Rectal smooth muscle tissue (tissue), 1 donor: ENCODE measurements around the gene CSNK1G1.

Experiments used
- H3K27ac ChIP-seq: one replicate; pipeline ENCODE4 v1.7.0; 2013; ENCODE audit warnings: low read depth, low read length, inconsistent platforms
- H3K27me3 ChIP-seq: one replicate; pipeline ENCODE4 v1.7.0; 2013; ENCODE audit warnings: low read length; ENCODE audit not compliant: control insufficient read depth, insufficient read depth
- H3K36me3 ChIP-seq: one replicate; pipeline ENCODE4 v1.7.0; 2013; ENCODE audit warnings: low read length; ENCODE audit not compliant: control insufficient read depth, insufficient read depth
- H3K4me1 ChIP-seq: one replicate; pipeline ENCODE4 v1.7.0; 2013; ENCODE audit warnings: low read length; ENCODE audit not compliant: control insufficient read depth, insufficient read depth
- H3K4me3 ChIP-seq: one replicate; pipeline ENCODE4 v1.7.0; 2013; ENCODE audit warnings: low read length
- H3K9ac ChIP-seq: one replicate; pipeline ENCODE4 v1.7.0; 2013; ENCODE audit warnings: low read length

The CSNK1G1 gene

DNA sequence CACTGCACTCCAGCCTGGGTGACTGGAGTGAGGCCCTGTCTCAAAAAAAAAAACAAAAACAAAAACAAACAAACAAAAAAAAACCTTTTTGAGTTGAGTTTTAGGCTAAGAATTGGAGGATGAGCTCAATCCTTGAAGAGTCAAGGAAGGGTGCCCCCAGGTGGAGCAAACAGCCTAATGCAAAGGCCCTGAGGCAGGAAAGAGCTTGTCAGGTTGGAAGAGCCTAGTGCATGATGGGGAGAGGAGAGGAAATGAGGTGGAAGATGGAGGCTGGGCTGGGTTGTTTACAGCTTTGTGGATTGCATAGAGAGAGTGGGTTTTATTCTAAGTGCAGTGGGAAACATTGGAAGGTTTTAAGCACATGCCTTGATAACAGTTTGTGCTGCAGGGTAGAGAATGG is 206.5 kb downstream of the CSNK1G1 start:
- Histone ChIP-seq H3K27me3 (peaks cover 8% of the 10 kb centered on the region), H3K27ac (no peak overlapping the region), H3K4me1 (peaks cover 4% of the 10 kb centered on the region), H3K9ac (no peak overlapping the region), H3K36me3 (no peaks in the 10 kb centered on the region), H3K4me3 (no peak overlapping the region)

DNA sequence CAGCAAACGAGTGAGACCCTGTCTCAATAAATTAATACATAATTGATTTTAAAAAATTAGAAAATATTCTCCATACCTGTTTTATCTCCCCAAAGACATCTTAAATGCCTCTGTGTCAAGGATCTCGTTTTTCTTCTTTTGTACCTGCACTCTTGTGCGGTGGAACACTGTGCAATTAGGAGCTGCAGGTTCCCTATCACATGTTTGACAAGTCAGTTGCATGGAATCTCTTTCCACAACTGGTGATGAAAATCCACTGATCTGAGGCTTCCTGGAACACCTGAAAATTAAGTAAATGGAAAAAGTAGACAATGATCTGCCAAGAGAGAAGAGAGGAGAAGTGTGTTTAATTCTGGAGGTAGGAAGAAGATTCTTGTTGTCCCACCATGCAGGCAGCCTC is 207.4 kb downstream of the CSNK1G1 start:
- Histone ChIP-seq H3K9ac (no peak overlapping the region), H3K27me3 (peaks cover 8% of the 10 kb centered on the region), H3K27ac (no peak overlapping the region), H3K4me3 (no peak overlapping the region), H3K36me3 (peaks cover 2% of the 10 kb centered on the region), H3K4me1 (peaks cover 2% of the 10 kb centered on the region)

DNA sequence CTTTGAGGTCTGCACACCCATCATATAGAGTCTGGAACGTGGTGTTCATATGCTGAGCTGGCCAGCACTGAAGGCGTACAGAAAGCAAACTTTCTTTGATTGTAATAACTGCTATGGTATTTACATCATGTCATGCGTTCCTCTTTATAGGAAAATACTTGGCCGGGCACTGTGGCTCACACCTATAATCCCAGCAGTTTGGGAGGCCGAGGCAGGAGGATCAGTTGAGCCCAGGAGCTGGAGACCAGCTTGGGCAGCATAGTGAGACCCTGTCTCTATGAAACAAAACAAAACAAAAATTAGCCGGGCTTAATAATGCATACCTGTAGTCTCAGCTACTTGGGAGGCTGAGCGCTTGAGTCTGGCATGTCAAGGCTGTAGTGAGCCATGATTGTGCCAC is 207.8 kb downstream of the CSNK1G1 start:
- Histone ChIP-seq H3K36me3 (peaks cover 6% of the 10 kb centered on the region), H3K27me3 (peaks cover 7% of the 10 kb centered on the region), H3K4me3 (no peak overlapping the region), H3K4me1 (peaks cover 2% of the 10 kb centered on the region), H3K9ac (no peak overlapping the region), H3K27ac (no peak overlapping the region)

DNA sequence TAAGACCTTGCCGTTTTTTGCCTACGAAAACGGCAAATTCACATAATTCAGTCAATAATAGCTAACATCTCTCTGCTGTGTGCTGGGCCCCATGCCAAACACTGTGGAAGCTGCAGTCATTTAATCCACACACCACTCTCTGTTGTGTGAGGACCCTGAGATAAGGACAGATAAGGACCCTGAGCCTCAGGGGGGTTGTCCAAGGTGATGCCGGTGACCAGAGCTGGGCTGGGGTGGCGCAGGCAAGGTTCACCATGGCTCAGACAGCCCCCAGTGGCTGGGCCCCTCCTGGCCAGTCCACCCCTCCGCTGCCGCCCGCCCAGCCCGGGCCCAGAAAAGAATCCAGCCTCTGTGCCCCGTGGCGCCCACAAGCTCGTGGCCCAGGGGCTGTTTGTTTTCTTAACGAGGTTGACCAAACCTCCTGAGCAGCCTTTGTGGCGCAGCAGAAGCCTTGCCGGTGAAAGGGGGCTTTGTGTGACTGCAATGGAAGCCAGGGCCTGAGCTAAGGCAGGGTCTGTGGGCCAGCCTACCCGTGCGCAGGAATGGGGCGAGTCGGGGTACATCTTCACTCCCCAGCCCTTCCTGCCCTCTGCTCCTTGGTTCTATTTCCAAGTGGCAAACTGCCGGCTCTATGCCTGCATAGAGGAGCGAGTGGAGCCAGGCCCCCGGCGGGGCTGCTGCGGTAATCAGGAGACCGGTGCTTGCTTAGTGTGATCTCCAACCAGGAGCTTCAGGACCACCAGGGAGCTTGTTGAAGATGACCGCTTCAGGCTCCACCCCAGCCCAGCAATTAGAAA is 208.9 kb downstream of the CSNK1G1 start:
- Histone ChIP-seq H3K4me1 (no peaks in the 10 kb centered on the region), H3K36me3 (peaks cover 6% of the 10 kb centered on the region), H3K9ac (no peak overlapping the region), H3K27me3 (no peaks in the 10 kb centered on the region), H3K27ac (no peak overlapping the region), H3K4me3 (no peak overlapping the region)

DNA sequence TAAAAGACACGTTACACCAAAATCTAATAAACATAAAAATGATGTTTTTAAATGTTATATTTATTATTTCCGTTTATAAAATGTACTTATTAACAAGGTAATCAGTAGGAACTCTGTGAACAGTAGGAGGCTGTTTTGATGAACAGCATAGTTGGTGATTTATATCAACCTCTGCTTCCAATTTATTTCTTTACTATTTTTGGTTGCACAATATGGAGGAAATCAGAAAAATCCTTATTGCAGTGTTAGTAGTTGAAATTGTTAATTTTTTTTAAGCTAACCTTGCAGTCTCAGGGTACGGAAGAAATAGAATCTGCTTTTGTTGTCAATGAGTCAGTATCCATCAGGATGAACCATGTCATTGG is 209.5 kb downstream of the CSNK1G1 start:
- H3K27ac ChIP-seq, result no peak overlapping the region
- no peak overlapping the region for H3K9ac ChIP-seq
- peaks cover 9% of the 10 kb centered on the region for H3K36me3 ChIP-seq
- H3K4me1 ChIP-seq, result no peaks in the 10 kb centered on the region
- no peak overlapping the region for H3K4me3 ChIP-seq
- H3K27me3 ChIP-seq, result no peaks in the 10 kb centered on the region

DNA sequence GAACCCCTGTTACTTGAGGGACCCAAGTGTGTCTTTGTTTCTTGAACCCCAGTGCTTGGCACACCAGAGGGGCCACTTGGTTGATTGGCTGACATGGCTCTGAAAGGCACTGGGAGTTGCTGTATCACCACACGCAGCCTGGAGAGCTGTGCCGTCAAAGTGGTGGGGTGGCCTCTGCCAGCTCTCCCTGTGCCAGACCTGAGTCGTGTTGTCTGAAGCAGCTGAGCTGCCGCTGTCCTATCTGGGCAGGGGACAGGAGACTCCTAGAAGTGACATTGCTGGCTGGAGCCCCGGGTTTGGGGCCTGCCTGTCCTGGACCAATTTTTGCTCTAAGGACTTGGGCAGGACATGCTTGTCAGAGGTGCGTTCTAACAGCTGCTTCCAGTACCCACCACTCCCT is 209.9 kb downstream of the CSNK1G1 start:
- Histone ChIP-seq H3K27ac (no peak overlapping the region), H3K4me3 (no peak overlapping the region), H3K9ac (no peak overlapping the region), H3K27me3 (no peaks in the 10 kb centered on the region), H3K4me1 (no peaks in the 10 kb centered on the region), H3K36me3 (peaks cover 9% of the 10 kb centered on the region)

DNA sequence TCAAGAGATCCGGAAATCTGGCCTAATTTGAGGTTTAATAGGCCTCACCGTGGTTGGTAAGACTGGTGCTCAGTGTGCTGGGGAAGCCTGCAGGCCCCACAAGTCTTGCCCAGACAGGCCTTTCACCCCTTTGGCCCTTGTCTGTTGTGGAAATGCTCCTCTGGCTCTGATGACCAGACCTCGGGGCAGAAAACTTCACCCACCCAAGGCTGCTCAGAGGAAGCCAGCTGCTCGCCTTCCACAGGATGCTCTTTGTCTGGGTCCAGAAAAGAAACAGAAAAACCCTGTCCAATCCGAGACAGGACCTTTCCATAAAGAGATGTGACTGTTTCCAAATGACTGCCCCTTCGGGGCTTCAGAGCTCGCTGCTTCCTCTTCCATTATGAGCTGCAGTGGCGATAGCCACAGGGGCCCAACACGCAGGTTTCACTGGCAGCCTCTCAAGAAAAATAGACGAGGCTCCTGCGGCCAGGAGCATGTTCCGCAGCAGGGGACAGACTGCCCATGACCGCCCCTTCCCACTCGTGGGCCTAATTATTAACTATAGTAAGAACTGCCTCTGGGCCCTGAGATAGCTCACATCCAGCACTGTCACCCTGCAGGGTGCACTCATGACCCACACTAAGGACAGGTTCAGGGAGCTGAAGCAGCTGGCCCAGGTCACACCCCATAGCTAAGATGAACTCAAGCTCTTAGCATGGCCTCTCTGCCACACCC is 211.2 kb downstream of the CSNK1G1 start:
- no peak overlapping the region for H3K4me3 ChIP-seq
- H3K9ac ChIP-seq, result no peak overlapping the region
- H3K27ac ChIP-seq, result no peak overlapping the region
- no peaks in the 10 kb centered on the region for H3K4me1 ChIP-seq
- H3K27me3 ChIP-seq, result no peaks in the 10 kb centered on the region
- H3K36me3 ChIP-seq, result peaks cover 9% of the 10 kb centered on the region

DNA sequence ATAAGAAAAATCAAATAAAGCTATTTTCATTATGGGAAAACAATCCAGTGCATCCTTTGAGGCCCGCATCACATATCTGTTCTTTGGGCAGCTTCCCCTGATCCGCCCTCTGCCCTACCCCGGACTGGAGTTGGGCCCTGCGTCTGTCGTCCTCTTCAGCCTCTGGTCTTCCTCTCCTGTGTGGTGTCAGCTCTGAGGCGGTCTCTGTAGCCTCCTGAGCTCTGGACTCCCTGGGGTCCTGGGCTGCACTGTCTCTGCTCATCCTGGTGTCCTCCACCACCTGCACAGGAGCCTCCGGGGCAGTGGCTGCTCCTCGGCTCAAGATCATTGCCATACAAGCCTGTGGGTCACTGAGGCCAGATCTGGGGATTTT is 211.8 kb downstream of the CSNK1G1 start:
- H3K4me1 ChIP-seq, result no peaks in the 10 kb centered on the region
- H3K9ac ChIP-seq, result no peak overlapping the region
- no peaks in the 10 kb centered on the region for H3K27me3 ChIP-seq
- H3K36me3 ChIP-seq, result peaks cover 9% of the 10 kb centered on the region
- no peak overlapping the region for H3K27ac ChIP-seq
- H3K4me3 ChIP-seq, result no peak overlapping the region

DNA sequence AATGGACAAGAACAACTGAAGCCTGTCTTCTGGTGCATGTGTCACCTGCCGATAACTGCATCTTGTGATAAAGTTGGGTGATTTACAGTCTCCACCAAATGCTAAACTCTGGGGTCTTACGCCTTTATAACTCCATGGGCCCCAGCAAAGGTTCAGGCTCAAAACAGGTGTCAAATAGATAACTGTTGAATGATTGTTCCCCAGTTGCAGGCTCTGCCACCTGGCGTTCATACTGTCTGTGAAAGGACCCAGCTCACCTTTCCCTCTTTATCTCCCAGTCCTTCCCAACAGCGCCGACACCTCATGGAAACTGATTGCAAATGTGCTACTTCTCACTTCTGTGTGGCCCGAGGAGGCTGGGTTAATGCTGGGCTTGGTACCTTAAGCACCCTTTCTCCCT is 212.7 kb downstream of the CSNK1G1 start:
- Histone ChIP-seq H3K9ac (no peak overlapping the region), H3K27me3 (no peaks in the 10 kb centered on the region), H3K27ac (no peak overlapping the region), H3K4me1 (no peaks in the 10 kb centered on the region), H3K4me3 (no peak overlapping the region), H3K36me3 (peaks cover 14% of the 10 kb centered on the region)

DNA sequence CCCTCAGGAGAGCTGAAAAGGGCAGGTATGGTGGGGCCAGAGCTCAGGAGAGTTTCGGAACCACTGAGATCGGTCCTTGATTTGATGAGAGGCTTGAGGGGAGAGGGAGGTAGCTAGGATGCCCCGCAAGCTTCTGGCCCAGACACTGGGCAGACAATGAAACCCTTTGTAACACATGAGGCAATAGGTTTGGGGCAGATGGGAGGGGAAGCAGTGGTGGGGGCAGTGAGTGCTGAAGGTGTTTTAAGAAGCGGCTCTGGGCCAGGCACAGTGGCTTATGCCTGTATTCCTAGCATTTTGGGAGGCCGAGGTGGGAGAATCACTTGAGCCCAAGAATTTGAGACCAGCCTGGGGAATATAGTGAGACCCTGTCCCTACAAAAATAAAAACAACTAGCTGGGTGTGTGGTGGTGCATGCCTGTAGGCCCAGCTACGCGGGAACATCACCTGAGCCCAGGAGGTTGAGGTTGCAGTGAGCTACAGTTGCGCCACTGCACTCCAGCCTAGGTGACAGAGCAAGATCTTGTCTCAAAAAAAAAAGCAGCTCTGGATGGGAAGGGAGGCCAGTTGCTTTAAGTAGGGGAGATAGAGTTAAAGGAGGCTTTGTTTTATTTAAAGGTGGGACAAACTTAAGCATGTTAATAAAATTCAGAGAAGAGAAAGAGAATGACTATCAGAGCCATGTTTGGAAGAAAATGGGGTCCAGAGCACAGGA is 214.0 kb downstream of the CSNK1G1 start:
- Histone ChIP-seq H3K27ac (no peak overlapping the region), H3K27me3 (no peaks in the 10 kb centered on the region), H3K4me1 (no peaks in the 10 kb centered on the region), H3K36me3 (peaks cover 24% of the 10 kb centered on the region), H3K9ac (no peak overlapping the region), H3K4me3 (no peak overlapping the region)

DNA sequence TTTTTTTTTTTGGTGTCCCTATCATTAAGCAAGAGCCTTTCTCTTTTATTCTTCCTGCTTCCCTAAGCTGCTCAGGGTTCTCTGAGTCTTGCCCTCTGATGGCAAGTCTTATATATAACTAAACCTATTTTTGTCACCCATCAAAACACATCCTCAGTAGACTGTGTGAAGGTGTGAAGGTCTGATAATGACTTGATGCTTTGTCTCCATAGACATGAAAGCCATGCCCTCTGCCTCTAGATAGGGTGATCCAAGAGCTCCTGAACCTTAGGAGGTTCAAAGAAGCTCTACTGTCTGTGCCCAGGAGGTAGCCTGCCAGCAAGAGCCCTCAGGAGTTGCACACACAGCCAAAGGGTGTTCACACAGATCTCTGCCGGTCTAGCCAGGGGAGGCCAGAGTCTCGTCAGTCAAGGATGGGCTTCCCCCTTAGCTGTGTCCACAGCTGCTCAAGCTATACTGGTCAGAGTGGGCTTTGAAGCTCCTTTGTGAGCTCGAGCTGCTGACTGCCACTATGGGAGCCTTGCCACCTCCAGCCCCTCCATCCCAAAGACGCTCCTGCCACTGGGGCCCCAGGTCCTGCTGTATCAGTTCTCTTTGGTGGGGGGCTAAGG is 217.5 kb downstream of the CSNK1G1 start:
- Histone ChIP-seq H3K4me3 (no peak overlapping the region), H3K27me3 (no peaks in the 10 kb centered on the region), H3K4me1 (peaks cover 4% of the 10 kb centered on the region), H3K36me3 (peaks cover 43% of the 10 kb centered on the region), H3K27ac (no peak overlapping the region), H3K9ac (no peak overlapping the region)

DNA sequence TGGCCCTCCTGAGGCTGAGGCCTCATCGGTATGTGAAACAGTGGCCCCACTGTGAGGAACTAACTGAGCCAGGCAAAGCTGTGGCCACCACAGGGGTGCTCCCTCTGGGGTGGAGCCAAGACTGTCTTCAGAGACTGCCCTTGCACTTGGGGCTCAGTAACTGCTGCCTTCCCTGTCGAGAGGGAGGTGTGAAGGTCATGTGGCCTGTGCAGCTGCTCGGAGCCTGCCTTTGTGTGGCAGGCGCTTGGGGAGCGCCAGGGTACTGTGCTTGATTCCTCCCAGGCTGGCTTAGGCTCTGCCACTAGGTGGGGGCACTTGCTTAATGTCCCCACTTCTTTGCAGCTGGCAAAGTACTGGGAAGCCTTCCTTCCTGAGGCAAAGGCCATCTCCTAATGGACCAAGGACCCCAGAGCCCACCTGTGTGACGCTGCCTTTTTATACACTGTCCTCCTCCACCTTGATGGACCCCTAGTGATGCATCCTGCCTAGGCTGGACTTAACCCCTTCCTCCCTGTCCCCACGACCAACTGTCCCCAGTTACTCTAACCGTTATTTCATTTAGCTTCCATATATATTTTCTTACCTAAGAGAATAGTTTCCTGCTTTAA is 218.6 kb downstream of the CSNK1G1 start:
- Histone ChIP-seq H3K4me1 (peaks cover 4% of the 10 kb centered on the region), H3K27me3 (no peaks in the 10 kb centered on the region), H3K4me3 (no peak overlapping the region), H3K36me3 (peaks cover 50% of the 10 kb centered on the region), H3K9ac (no peak overlapping the region), H3K27ac (no peak overlapping the region)
